Astrocyte of the cerebellum (primary cell): ENCODE results near the gene IL10RB.
"Not testable (repeated sequence)": the region's sequence is repeated elsewhere in the genome, so short reads cannot be mapped to it uniquely, and the experiment has no call there.

ENCODE experiments used
- DNase-seq: peaks from one replicate; pipeline ENCODE4 v3.0.0-alpha.2; 2011; ENCODE audit warnings: low read depth
- H3K4me3 ChIP-seq: 2 replicates; pipeline ENCODE4 v1.5.1; 2011; ENCODE audit warnings: mild to moderate bottlenecking, low read depth, low read length, moderate library complexity
- in situ Hi-C: cut with HindIII; loops from 2 replicates; pipeline ENCODE4 v1.10.0; 2017; ENCODE audit warnings: low sequenced_read_pairs
- TF ChIP-seq, protein P1 (sequence below): IDR thresholded peaks from 2 replicates; pipeline ENCODE4 v1.5.1; 2012; ENCODE audit warnings: low read length, low read depth, moderate library complexity, mild to moderate bottlenecking; ENCODE audit errors: missing control alignments

Gene IL10RB

DNA sequence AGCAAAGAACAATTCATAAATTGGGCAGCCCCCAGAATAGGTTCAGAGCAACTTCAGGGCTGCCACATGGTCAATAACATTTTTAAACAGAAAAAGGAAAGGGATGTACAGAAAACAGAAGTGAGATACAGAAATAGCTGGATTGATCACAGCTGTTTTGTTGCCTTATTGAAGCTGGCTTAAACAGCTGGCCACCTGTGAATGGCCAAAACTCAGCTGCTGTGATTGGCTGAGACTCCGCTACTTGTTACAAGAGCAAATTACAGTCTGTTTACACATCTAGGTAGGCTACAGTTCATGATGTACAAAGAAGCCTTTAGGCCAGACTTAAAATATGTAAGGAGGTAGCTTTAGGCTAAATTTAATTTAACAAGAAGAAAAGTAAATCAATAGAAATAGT is 47.0 kb downstream of the IL10RB start:
- in situ Hi-C loops, result no loop called here
- TF ChIP-seq, protein P1, sequence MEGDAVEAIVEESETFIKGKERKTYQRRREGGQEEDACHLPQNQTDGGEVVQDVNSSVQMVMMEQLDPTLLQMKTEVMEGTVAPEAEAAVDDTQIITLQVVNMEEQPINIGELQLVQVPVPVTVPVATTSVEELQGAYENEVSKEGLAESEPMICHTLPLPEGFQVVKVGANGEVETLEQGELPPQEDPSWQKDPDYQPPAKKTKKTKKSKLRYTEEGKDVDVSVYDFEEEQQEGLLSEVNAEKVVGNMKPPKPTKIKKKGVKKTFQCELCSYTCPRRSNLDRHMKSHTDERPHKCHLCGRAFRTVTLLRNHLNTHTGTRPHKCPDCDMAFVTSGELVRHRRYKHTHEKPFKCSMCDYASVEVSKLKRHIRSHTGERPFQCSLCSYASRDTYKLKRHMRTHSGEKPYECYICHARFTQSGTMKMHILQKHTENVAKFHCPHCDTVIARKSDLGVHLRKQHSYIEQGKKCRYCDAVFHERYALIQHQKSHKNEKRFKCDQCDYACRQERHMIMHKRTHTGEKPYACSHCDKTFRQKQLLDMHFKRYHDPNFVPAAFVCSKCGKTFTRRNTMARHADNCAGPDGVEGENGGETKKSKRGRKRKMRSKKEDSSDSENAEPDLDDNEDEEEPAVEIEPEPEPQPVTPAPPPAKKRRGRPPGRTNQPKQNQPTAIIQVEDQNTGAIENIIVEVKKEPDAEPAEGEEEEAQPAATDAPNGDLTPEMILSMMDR, result no peak
- no peak overlapping the region for H3K4me3 ChIP-seq
- DNase-seq, result no peak

DNA sequence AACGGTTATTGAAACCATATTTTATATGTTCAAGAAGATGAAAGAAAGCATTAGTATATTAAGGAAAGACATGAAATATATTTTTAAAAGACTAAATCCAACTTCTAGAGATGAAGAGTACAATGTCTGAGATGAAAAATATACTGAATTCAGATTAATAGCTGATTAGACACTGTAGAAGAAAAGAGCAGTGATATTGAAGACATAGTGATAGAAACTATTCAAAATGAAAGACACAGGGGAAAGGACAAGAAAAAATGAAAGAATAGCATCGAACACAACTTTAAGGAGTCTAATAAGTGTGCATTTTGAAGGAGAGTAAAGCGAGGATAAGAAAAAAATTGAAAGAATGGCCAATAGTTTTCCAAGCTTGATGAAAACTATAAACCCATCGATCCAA is 47.4 kb downstream of the IL10RB start:
- TF ChIP-seq, protein P1, result no peak
- no peak overlapping the region for H3K4me3 ChIP-seq
- no peak for DNase-seq
- in situ Hi-C loops, result no loop called here

DNA sequence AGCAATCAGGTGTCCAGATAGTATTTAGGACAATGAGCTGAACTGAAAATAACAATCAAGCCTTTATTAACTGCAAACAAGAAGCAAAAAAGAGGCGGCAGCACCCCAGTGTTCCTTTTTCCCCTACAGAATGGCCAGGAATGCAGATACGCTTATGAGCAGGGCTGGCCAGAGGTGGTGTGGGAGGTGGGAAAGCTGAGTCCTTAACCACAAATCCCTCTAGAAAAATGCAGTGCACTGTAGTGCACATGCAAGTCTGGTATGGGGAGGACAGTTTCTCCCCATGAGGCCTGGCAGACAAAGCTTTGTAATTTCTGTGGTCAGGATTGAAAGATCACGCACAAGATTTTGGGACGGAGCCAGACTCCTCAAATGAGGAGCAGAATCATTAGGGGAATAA is 47.9 kb downstream of the IL10RB start:
- in situ Hi-C loops, result no loop called here
- DNase-seq, result peak; percentile 72
- no peak overlapping the region for H3K4me3 ChIP-seq

DNA sequence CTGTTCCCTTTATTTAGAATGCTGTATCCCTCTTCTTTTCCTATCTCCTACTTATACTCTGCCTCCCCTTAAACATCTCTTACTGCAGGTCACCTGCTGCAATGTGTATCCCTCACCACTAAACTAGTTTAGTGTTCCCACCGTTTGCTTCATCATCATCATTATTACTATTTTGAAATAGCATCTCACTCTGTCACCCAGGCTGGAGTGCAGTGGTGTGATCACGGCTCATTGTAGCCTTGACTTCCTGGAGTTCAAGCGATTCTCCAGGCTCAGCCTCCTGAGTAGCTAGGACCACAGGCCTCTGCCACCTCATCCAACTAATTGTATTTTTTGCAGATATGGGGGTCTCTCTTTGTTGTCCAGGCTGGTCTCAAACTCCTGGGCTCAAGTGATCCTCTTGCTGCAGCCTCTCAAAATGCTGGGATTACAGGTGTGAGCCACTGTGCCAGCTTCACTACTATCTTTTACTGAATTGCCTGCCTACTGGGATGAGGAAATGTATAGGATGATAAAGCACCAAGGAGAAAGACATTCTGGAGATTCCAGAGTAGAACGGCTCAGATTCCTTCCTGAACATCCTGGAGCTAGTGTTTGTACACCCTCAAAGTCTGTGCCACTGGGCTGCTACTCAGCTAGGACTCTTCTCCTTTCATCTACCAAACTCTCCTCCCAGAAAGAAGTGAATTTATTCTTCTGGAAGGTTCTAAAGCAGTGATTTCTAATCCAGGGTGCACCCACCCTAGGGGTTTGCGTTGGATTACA is 50.0 kb downstream of the IL10RB start:
- TF ChIP-seq, protein P1, result no peak
- in situ Hi-C loops, result no loop called here
- DNase-seq, result no peak
- H3K4me3 ChIP-seq, result no peak overlapping the region

More for the DNA sequence above, 47.9 kb downstream of the IL10RB start:
- TF ChIP-seq, protein P1, result no peak

DNA sequence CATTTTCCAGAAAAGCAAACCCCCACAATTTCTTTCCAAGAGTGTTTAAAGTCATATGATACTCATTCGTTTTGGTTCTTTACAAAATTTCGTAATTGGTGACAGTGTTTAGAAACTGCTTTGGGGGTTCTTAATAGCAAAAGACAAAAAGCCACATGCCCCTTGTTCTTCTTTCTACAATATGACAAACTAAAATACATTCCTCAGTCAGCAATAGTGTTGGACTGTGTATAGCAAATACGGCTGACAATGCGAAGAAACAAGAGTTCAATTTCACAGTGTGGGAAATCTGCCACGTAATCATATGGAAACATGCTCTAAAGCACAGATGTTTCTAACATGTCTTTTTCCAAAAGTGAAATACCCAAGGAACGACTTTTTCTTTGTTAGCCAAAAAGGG is 51.0 kb downstream of the IL10RB start:
- H3K4me3 ChIP-seq, result no peak overlapping the region
- DNase-seq, result no peak
- TF ChIP-seq, protein P1, result no peak
- in situ Hi-C loops, result no loop called here

DNA sequence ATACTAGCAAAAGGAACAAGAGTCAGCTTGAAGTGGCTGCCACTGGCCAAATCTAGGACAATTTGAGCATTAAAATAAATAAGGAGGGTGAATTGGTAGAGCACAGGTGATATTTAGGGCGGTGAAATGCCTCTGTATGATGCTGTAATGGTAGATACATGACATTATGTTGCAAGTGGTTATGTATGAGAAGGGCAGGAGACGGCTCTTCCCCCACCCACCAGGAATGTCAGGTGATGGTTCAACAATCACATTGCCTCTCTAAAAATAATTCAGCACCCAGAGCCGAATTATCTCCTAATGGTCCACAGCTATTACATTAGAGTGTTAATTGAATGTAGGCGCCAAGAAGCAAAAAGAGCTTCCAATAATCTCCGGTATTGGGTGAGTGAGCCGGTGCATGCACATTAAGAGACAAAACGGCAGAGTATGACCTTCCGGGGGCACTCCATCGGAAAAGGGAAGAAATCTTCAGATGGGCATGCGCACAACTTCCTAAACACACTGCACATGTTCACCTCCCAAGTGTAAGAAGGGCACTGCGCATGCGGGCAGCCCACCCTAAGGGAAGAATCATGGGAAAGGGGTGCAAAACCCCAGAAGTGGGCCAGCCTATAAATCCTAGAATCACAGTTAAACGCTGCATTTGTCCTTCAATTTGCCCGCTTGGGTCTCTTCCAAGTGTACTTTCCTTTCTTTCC is 51.8 kb downstream of the IL10RB start:
- in situ Hi-C loops, result no loop called here
- H3K4me3 ChIP-seq, result no peak overlapping the region
- TF ChIP-seq, protein P1, result no peak
- no peak for DNase-seq

DNA sequence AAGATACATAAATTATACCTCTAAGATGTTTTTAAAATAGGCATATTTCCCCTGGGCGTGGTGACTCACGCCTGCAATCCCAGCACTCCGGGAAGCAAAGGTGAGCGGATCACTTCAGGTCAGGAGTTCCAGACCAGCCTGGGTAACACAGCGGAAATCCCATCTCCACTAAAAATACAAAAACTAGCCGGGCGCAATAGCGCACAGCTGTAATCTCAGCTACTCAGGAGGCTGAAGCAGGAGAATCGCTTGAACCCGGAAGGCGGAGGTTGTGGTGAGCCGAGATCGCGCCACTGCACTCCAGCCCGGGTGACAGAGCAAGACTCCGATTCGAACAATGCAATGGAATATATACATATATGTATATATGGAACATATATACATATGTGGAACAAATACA is 54.8 kb downstream of the IL10RB start:
- DNase-seq, in situ Hi-C loops, H3K4me3 ChIP-seq: not testable (repeated sequence)

DNA sequence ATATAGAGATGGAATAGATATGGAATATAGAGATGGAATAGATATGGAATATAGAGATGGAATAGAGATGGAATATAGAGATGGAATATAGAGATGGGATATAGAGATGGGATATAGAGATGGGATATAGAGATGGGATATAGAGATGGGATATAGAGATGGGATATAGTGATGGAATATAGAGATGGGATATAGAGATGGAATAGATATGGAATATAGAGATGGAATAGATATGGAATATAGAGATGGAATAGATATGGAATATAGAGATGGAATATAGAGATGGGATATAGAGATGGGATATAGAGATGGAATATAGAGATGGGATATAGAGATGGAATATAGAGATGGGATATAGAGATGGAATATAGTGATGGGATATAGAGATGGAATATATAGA is 57.4 kb downstream of the IL10RB start:
- H3K4me3 ChIP-seq, in situ Hi-C loops, DNase-seq: not testable (repeated sequence)
